HG03135 (cell line): Measurements from ENCODE around the gene KRT75.
"Not testable (repeated sequence)": the region's sequence is repeated elsewhere in the genome, so short reads cannot be mapped to it uniquely, and the experiment has no call there.

Experiments
- ATAC-seq: cut with Tn5 transposase; IDR thresholded peaks from one replicate; pipeline ENCODE4 v1.9.1; 2021; ENCODE audit warnings: mild to moderate bottlenecking, moderate library complexity; ENCODE audit not compliant: unreplicated experiment

The KRT75 gene

DNA sequence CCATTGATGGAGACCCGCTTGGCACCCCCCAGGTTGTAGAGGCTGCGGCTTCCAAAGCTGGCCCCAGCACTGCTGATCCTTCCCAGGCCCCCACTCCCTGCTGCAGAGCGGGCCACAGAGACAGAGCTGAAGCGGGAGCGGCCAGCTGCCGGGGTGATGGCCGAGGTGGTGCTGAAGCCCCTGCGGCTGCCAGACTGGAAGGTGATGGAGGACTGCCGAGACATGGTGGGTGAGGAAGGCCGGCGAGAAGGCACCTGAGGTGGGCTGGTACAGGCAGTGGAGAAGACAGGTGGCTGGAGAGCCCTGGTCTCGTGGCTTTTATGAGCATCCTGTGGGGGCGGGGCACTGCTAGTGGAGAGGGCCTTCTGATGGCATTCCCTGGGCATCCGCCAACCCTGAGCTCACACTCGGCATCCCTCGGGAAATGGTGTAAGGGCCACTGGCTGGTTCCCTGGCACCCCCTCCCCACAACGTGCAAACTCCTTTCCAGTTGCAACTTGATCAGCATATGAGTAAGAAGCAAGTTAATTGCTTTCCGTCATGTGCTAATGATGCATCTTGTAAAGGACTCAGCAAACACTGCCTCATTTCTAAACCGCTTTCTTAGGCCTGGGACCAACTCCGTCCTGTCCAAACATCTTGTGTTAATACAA, at the start of gene KRT75:
Gene KRT75, minus strand, starts transcription at position 291 of the 653 bp plus-strand sequence. Its CDS starts 67 bp downstream, at position 224.
- no peak for ATAC-seq

DNA sequence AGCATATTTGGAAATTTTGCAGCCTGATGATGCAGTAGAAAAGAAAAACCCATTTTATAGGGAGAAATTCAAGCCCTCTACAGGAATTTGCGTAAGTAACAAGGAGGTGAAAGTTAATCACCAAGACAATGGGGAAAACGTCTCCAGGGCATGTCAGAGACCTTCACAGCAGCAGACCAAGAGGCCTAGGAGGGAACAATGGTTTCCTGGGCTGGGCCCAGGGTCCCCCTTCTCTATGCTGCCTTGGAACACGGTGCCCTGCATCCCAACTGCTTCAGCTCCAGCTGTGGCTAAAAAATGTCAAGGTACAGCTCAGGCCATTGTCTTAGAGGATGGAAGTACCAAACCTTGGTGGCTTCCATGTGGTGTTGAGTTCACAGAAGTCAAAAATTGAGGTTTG, 45.9 kb upstream of the KRT75 start:
- no peak for ATAC-seq

DNA sequence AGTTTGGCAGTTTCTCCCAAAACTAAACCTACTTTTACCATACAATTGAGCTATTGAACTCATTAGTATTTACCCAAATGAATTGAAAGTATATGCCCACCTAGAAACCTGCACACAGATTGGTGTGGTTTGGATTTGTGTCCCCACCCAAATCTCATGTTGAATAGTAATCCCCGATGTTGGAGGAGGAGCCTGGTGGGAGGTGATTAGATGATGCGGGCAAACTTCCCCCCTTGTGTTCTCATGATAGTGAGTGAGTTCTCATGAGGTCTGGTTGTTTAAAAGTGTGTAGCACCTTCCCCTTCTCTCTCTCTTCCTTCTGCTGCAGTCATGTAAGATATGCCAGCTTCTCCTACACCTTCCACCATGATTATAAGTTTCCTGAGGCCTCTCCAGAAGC, 43.5 kb upstream of the KRT75 start:
- ATAC-seq: no peak

GRCh38 chr12:52474212-52474611, 40.0 kb upstream of the KRT75 start:
- ATAC-seq: no peak

GRCh38 chr12:52473768-52474167, 39.6 kb upstream of the KRT75 start, which contains the start of gene KRT6C:
TSS of gene KRT6C (minus strand) at chr12:52473805. CDS start at chr12:52473737, 68 bp downstream.
- ATAC-seq: no peak

DNA sequence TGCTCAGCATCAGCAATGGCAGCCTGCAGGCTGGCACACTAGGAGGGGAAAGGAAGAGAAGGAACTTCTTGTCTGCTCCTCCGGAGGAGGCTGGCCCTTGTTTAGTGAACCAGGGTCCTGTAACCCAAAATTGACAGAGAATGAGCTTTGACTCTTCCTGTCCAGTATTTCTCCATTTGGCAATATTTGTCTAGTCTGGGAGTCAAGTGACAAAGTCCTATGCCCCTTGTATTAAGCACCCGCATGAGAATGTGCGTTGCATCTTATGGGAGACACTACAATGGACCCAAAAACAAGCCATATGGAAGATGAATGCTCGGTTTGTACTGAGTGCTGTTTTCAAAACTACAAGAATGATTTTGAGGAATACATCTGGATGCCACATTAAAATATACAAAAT, 35.7 kb upstream of the KRT75 start:
- ATAC-seq: no peak

GRCh38 chr12:52464897-52465296, 30.7 kb upstream of the KRT75 start:
- ATAC-seq: no peak

DNA sequence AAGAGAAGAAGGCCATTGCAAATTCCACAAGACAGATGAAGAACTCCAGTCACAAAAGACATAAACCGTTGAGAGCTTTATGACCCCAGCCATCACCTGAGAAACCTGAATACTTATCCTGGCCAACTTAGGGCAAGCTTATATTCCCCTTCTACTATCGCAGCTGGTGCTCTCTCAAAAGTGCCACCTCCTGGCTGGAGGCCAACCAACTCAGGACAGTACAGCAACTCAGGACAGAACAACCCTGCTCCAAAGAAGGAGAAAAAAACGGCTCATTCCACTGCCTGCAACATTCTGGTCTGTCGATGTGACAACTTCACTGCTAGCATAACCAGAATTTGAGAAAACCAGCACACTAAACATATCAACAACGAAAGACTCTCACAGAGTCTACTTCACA, 27.5 kb upstream of the KRT75 start:
- ATAC-seq: no peak

DNA sequence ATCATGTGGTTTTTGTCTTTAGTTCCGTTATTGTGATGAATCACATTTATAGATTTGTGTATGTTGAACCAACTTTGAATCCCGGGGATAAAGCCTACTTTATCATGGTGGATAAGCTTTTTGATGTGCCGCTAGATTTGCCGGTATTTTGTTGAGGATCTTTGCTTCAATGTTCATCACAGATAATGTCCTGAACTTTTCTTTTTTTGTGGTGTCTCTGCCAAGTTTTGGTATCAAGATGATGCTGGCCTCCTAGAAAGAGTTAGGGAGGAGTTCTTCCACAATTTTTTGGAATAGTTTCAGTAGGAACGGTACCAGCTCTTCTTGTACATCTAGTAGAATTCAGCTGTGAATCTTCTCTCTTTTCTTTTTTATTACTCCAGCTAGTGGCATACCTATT, 24.7 kb upstream of the KRT75 start:
- ATAC-seq: no peak

- ATAC-seq: no peak
Observed at GRCh38 chr12:52455821-52456220, 21.6 kb upstream of the KRT75 start.

DNA sequence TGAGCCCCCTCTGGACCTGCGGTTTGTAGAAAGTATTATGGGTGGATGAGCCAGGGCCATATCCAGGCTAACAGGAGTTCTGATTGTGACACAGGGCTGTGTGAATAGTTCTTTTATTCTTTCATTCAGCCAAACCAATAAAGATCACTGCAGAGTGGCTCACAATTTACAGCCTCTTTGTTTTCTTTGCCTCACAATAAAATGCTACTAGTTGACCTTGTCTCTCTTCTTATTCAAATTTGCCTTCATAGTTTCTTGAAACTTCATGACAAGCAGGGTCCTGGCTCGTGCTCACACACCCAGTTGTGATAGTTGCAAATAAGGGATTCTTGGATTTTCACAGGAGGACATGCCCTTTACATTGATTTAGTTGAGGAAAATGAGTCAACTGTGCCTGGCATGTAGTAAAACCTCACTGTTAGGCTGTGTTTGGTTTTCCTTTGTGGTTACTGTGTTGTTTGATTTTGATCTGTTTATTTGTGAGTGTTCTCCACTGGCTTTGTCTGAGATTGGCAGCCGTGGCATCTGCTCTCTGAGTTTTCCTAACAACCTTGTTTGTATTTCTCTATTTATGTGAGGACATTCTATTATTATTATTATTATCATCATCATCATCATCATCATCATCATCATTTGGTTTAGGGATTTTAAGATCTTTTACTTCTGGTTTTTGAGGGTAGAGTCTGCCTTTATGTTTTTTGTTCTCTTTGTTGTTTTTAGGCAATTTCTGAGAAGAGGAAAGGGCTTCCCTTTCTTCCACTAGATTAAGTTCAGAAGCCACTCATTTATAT, 20.4 kb upstream of the KRT75 start:
- ATAC-seq: no peak

GRCh38 chr12:52452101-52452500, 17.9 kb upstream of the KRT75 start, which contains the start of gene KRT6B:
TSS of gene KRT6B (minus strand) at chr12:52452146. CDS start at chr12:52452078, 68 bp downstream.
- ATAC-seq: no peak

GRCh38 chr12:52448228-52448627, 14.1 kb upstream of the KRT75 start:
- no peak for ATAC-seq

- not testable (repeated sequence) for ATAC-seq
Observed at GRCh38 chr12:52447196-52447595, 13.0 kb upstream of the KRT75 start.

- no peak for ATAC-seq
Observed at GRCh38 chr12:52446367-52447045, 12.3 kb upstream of the KRT75 start.

GRCh38 chr12:52445876-52446275, 11.7 kb upstream of the KRT75 start:
- no peak for ATAC-seq

DNA sequence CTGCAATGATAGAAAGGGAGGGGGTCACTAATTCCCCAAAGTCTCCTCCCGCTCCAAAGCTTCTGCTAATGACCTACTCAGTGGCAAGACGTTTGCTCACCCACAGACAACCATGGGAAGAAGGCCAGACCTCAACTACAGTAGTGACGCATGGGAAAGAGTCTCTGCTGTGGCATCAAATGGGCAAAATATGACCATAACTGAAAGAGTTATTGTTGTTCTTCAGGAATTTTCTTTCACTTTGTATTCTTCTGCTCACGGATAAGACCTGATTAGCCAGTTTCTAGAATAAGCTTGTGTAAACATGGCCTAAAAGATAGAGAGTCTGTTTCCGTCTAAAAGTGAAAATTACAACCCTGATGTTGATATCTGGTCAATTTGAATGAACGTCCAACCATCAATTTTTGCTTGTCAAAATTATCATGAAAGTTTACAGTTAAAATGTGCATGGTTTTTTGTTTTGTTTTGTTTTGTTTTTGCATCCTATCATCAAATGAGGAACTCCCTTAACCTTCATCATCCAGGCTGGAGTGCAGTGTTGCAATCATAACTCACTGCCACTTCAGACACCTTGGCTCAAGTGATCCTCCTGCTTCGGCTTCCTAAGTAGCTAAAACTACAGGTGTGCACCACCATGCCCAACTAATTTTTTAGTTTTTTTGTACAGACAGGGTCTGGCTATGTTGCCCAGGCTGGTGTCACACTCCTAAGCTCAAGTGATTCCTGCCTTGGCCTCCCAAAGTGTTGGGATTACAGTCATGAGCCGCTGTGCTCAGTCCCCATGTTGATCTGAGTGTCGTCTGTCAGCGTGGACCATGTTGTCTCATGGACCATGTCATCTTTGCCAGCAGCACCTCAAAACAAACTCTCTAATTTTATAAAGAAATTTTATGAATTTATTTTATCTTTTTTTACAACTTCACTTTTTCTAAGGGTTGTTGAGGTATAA, 10.8 kb upstream of the KRT75 start:
- ATAC-seq: no peak

- no peak for ATAC-seq
Observed at GRCh38 chr12:52443966-52444365, 9.8 kb upstream of the KRT75 start.

- ATAC-seq: no peak
Observed at GRCh38 chr12:52442600-52443061, 8.5 kb upstream of the KRT75 start.

GRCh38 chr12:52441320-52441911, 7.2 kb upstream of the KRT75 start:
- ATAC-seq: no peak
